NCI-H446 treated with DMSO at 0.1 percent for 48 hours (cell line): ENCODE data around the gene EIF2S3B.
"Not testable (repeated sequence)": the region's sequence is repeated elsewhere in the genome, so short reads cannot be mapped to it uniquely, and the experiment has no call there.

ENCODE experiments used
- DNase-seq: peaks from one replicate; lab custom pipeline; 2025; lab: John Stamatoyannopoulos, UW

EIF2S3B gene

GRCh38 chr12:10505620-10506019 lies at the start of gene EIF2S3B:
Gene EIF2S3B, plus strand, starts transcription at chr12:10505890. Its CDS starts 13 bp downstream, at chr12:10505903.
- no peak for DNase-seq

GRCh38 chr12:10456856-10457255 lies 48.8 kb upstream of the EIF2S3B start:
- no peak for DNase-seq

- DNase-seq = no peak
Observed at GRCh38 chr12:10457760-10458159, 47.9 kb upstream of the EIF2S3B start.

GRCh38 chr12:10466311-10466710 lies 39.4 kb upstream of the EIF2S3B start:
- no peak for DNase-seq

GRCh38 chr12:10469701-10470100 lies 36.0 kb upstream of the EIF2S3B start:
- no peak for DNase-seq

GRCh38 chr12:10472808-10473207 lies 32.9 kb upstream of the EIF2S3B start:
- DNase-seq = not testable (repeated sequence)

GRCh38 chr12:10481901-10482300 lies 23.8 kb upstream of the EIF2S3B start:
- not testable (repeated sequence) for DNase-seq

GRCh38 chr12:10487328-10487727 lies 18.4 kb upstream of the EIF2S3B start:
- not testable (repeated sequence) for DNase-seq

GRCh38 chr12:10491766-10492165 lies 13.9 kb upstream of the EIF2S3B start:
- DNase-seq = no peak

- no peak for DNase-seq
Observed at GRCh38 chr12:10497602-10498001, 8.1 kb upstream of the EIF2S3B start.

GRCh38 chr12:10498042-10498441 lies 7.6 kb upstream of the EIF2S3B start:
- DNase-seq = no peak

GRCh38 chr12:10501030-10501429 lies 4.7 kb upstream of the EIF2S3B start:
- DNase-seq = no peak

- no peak for DNase-seq
Observed at GRCh38 chr12:10503460-10503859, 2.2 kb upstream of the EIF2S3B start.

- no peak for DNase-seq
Observed at GRCh38 chr12:10511756-10512355, 6.2 kb downstream of the EIF2S3B start.

- DNase-seq = no peak
Observed at GRCh38 chr12:10512798-10513197, 7.1 kb downstream of the EIF2S3B start.

- DNase-seq = no peak
Observed at GRCh38 chr12:10521555-10521954, 15.9 kb downstream of the EIF2S3B start.

- no peak for DNase-seq
Observed at GRCh38 chr12:10528174-10528953, 22.7 kb downstream of the EIF2S3B start.

- DNase-seq = no peak
Observed at GRCh38 chr12:10529603-10530002, 23.9 kb downstream of the EIF2S3B start.

- DNase-seq = no peak
Observed at GRCh38 chr12:10537721-10538120, 32.0 kb downstream of the EIF2S3B start.

GRCh38 chr12:10540776-10541205 lies 35.1 kb downstream of the EIF2S3B start:
- no peak for DNase-seq

GRCh38 chr12:10543499-10543898 lies 37.8 kb downstream of the EIF2S3B start:
- no peak for DNase-seq

GRCh38 chr12:10551375-10551774 lies 45.7 kb downstream of the EIF2S3B start:
- no peak for DNase-seq

GRCh38 chr12:10553148-10553547 lies 47.5 kb downstream of the EIF2S3B start:
- DNase-seq = no peak
